Amniotic epithelial cell (primary cell): ENCODE results near the gene ALDH16A1.
"Not testable (repeated sequence)": the region's sequence is repeated elsewhere in the genome, so short reads cannot be mapped to it uniquely, and the experiment has no call there.

Experiments
- DNase-seq: peaks from one replicate; pipeline ENCODE4 v3.0.0-alpha.2; 2010; ENCODE audit warnings: low read depth

ALDH16A1 gene

DNA sequence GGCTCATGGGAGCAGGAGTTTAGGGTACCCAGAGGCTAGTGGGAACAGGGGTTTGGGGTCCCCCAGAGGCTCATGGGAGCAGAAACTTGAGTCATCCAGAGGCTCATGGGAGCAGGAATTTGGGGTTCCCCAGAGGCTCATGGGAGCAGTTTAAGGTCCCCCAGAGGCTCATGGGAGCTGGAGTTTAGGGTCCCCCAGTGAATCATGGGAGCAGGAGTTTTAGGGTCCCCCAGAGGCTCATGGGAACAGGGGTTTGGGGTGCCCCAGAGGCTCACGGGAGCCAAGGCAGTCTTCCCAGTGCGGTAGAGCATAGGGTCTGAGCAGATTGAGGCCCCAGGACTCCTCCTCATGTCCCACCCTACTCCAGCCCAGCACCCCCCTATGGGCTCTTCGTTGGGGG lies 12.3 kb downstream of the ALDH16A1 start:
- DNase-seq = no peak

DNA sequence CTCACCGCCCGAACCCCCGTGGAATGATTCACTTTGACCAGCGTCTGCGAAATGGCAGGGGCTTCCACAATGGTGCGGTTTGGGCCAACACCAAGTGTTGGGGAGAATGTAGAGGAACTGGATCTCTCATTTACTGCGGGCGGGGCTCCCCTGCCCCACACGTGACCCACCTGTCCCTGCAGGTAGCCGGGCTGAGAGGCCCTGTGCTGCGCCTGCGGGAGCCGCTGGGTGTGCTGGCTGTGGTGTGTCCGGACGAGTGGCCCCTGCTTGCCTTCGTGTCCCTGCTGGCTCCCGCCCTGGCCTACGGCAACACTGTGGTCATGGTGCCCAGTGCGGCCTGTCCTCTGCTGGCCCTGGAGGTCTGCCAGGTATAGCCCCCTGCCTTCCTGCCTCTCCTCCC lies 15.2 kb downstream of the ALDH16A1 start:
- no peak for DNase-seq

DNA sequence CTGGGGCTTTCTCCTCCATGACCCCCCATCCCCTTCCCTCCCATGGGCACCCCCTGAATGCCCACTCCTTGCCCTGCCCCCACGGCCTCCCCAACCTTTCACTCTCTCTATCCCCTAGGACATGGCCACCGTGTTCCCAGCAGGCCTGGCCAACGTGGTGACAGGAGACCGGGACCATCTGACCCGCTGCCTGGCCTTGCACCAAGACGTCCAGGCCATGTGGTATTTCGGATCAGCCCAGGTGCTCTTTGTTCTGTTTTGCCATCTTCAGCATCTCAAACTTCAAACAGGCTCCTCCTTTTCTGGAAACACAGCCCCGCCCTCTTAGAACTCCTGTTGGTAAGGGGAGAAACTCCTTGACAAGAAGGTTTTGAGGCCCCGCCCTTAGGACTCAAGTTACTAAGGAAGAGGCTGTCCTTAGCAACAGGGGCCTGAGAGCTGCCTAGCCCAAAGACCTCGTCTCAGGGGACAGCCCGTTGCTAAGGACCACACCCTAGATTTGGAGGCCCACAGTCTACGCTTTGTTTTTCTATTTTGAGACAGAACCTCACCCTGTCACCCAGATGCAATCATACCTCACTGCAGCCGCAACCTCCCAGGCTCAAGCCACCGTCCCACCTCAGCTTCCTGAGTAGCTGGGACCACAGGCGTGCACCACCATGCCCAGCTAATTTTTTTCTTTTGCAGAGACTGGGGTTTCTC lies 15.9 kb downstream of the ALDH16A1 start:
- DNase-seq = no peak

- no peak for DNase-seq
Observed at GRCh38 chr19:49469828-49470614, 17.0 kb downstream of the ALDH16A1 start.

GRCh38 chr19:49470615-49470978 lies 17.6 kb downstream of the ALDH16A1 start:
- DNase-seq = no peak

DNA sequence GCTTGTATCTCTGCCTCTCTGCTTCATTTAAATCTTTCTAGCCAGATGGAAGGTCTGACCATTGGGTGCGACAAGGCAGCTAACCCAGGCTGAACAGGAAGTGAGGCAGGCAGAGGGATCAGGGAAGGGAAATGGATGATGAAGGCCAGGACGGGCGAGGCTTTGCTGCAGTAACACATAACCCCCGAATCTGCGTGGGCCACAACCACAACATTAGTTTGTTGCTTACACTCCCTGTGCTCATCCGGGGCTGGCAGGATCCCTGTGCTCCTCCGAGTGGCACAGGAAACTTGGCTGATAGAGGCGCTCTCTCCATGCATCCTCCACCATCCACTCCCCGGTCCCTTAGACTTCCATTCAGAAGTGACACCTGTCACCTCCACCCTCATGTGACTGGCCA lies 19.9 kb downstream of the ALDH16A1 start:
- DNase-seq = no peak

DNA sequence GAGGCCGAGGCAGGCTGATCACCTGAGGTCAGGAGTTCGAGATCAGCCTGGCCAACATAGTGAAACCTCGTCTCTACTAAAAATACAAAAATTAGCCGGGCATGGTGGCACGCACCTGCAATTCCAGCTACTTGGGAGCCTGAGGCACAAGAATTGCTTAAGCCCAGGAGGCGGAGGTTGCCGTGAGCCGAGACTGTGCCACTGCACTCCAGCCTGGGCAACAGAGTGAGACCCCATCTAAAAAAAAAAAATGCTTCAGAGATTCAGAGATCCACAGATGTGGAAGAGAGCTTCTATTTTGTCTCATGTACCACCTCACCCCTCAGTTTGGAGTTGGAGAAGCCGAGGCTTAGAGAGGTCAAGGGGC lies 20.5 kb downstream of the ALDH16A1 start:
- not testable (repeated sequence) for DNase-seq

- DNase-seq = peak; percentile 54
Observed at GRCh38 chr19:49473868-49474541, 21.0 kb downstream of the ALDH16A1 start, which contains the start of gene FLT3LG. TSS of gene FLT3LG (plus strand) at chr19:49474215. CDS start at chr19:49474640, 425 bp downstream.

DNA sequence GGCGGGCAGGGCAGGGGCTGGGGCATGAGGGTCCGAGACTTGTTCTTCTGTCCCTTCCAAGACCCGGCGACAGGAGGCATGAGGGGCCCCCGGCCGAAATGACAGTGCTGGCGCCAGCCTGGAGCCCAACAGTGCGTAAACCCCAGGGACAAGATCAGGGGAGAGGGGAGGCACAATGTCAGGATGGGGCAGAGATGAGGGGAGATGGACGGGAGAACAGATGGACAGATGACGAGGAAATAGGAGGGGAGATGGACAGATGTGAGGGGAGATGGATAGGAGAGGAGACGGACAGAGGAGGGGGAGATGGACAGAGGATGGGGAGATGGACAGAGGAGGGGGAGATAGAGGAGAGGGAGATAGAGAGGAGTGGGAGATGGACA lies 21.5 kb downstream of the ALDH16A1 start:
- no peak for DNase-seq

- DNase-seq = no peak
Observed at GRCh38 chr19:49475191-49475917, 22.3 kb downstream of the ALDH16A1 start.

DNA sequence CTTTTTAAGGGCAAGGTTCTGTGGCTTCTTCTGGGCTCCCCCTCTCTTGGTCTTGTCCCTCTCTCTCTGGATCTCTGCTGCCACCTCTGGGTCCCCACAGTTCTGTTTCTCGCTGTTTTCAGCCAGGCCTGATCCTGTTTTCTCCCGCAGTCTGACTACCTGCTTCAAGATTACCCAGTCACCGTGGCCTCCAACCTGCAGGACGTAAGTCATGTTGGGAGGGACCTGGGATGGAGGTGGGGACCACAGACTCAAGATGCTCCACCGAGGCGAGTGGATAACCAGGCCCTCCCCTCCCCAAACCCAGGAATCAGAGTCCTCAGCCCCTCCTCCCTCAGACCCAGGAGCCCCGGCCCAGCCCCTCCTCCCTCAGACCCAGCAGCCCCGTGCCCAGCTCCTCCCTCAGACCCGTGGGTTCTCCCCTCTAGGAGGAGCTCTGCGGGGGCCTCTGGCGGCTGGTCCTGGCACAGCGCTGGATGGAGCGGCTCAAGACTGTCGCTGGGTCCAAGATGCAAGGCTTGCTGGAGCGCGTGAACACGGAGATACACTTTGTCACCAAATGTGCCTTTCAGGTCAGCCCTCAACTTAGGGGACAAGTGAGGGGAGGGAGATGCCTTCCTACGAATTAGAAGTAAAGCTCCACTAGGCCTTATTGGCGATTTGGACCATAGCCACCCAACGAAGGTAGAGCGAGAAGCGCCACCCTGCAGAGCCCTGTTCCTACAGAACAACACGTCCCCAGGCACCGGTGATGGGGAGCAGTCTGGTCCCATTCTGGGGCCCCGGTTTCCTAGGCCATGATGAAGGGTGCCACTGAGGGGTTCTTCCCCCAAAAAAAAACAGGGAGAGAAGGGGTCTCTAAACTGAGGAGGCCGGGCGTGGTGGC lies 23.2 kb downstream of the ALDH16A1 start:
- DNase-seq = no peak

GRCh38 chr19:49479975-49480628 lies 27.1 kb downstream of the ALDH16A1 start:
- no peak for DNase-seq

GRCh38 chr19:49481020-49481683 lies 28.1 kb downstream of the ALDH16A1 start:
- no peak for DNase-seq

DNA sequence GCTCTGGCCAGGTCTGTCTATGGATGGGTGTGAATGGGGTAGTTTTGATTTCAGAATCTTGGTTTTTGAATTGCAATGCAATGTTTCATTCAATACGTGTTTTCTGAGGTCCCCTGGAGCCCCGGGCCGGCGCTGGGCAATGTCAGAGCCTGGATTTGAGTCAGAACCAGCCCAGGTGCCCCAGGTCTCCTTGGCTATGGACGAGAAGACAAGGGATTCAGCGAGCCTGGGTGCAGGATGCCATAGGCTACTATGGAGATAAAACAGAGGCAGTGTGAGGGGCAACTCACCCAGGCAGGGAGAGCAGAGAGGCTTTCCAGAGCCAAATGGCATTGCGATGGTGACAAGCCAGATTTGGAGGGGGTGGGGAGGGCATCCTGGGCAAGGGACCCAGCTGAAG lies 33.2 kb downstream of the ALDH16A1 start:
- DNase-seq = no peak

DNA sequence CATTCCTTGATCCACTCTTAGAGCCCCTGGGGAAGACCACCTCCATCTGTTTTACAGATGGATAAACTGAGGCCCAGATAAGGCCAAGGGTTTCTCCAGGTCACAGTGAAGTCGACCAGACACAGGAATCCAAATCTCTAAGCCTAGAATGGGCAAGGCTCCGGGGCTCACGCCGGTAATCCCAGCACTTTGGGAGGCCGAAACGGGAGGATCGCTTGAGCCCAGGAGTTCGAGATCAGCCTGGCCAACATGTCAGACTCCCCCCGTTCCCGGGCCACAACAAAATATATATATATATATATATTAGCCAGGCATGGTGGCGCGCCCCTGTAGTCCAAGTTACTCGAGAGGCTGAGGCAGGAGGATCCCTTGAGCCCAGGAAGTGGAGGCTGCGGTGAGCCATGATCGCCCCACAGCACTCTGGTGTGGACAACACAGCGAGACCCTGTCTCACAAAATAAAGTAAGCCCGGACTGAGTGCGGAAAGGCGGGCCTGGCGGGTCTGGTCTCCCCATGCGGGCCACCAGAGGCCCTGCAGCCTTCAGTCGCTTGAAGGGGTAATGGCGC lies 33.8 kb downstream of the ALDH16A1 start:
- no peak for DNase-seq

DNA sequence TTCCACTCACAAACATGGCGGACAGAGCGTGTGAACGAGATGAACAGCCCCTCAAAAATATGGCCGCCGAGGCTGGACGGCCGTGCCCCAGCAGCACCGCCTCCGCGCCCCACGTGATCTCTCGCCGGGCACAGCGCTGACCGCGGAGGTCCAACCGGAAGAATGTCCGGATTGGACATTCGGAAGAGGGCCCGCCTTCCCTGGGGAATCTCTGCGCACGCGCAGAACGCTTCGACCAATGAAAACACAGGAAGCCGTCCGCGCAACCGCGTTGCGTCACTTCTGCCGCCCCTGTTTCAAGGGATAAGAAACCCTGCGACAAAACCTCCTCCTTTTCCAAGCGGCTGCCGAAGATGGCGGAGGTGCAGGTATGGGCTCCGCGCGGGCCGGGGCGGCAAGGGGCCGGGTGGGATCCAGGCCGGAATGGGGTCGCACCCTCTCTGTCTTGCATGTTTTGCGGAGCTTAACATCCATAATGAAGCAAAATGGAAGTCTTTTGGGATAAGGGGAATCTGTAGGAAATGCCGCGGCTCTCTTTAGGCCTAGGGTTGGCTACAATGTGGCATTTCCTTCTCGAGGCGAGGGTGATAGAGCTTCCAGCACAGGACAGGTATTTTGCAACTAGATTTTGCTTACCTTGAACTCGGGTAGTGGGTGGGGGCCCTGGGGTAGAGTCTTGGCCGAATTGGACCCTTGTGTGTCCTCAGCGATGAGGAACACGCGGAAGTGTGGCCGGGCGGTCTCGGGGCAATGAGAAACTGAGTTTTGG lies 34.4 kb downstream of the ALDH16A1 start, which contains the start of gene RPL13A:
RPL13A (plus strand) TSS at position 332 of the 769 bp plus-strand sequence; CDS start at position 354, 22 bp downstream.
- peak; percentile 97 for DNase-seq

DNA sequence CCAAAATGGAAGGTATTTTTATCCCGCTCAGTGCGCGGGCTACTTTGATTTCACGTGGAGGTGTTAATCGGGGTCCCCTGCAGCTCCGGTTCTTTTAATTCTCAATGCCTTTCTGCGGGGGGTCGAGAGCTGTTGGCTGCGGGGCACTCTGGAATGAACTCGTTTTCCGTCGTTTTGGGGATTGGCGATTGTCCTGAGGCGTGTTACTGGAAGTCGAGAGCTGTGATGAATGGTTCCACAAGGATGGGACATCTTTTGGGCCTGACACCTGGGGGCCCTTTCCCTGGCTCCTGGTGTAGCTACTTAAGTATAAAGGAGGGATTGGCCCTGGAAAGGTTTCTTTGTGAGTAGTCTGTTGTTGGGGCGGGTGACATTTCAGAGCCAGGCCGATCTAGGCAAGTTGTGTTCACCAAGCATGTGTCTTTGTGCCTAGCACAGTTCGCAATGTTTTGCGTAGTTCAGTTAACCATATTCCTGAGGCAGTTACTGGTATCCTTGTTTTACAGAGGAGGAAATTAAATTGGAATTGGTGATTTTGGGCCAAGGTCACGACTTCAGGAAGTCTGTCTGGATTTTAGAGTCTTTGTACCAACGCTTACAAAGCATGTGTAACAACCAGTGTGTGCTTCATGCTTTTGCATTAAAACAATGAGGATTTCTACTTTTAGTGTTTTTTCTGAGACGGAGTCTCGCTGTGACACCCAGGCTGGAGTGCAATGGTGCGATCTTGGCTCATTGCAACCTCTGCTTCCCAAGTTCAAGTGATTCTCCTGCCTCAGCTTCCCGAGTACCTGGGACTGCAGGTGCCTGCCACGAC lies 35.2 kb downstream of the ALDH16A1 start:
- DNase-seq = no peak
